Measurements from ENCODE around the gene RNU5B-1.

RNU5B-1 gene

GRCh38 chr15:65329288-65329983 lies 25.0 kb downstream of the RNU5B-1 start:
- no peak for DNase-seq

- no peak for DNase-seq
Observed at GRCh38 chr15:65329984-65330735, 25.7 kb downstream of the RNU5B-1 start.

- no peak for DNase-seq
Observed at GRCh38 chr15:65330934-65331645, 26.6 kb downstream of the RNU5B-1 start.

GRCh38 chr15:65331811-65332210 lies 27.3 kb downstream of the RNU5B-1 start:
- no peak for DNase-seq

GRCh38 chr15:65332391-65333147 lies 28.1 kb downstream of the RNU5B-1 start:
- DNase-seq, result no peak

GRCh38 chr15:65333148-65333820 lies 28.8 kb downstream of the RNU5B-1 start:
- DNase-seq, result no peak

- DNase-seq, result no peak
Observed at GRCh38 chr15:65333856-65334255, 29.4 kb downstream of the RNU5B-1 start.

GRCh38 chr15:65334586-65335231 lies 30.2 kb downstream of the RNU5B-1 start:
- DNase-seq, result no peak

- no peak for DNase-seq
Observed at GRCh38 chr15:65335278-65336055, 31.0 kb downstream of the RNU5B-1 start.

- no peak for DNase-seq
Observed at GRCh38 chr15:65336493-65337435, 32.3 kb downstream of the RNU5B-1 start.

- no peak for DNase-seq
Observed at GRCh38 chr15:65337436-65338070, 33.1 kb downstream of the RNU5B-1 start.

- DNase-seq, result no peak
Observed at GRCh38 chr15:65338366-65338765, 33.9 kb downstream of the RNU5B-1 start.

GRCh38 chr15:65338823-65339222 lies 34.3 kb downstream of the RNU5B-1 start:
- no peak for DNase-seq

GRCh38 chr15:65339416-65339815 lies 34.9 kb downstream of the RNU5B-1 start:
- DNase-seq, result no peak

GRCh38 chr15:65339920-65340319 lies 35.4 kb downstream of the RNU5B-1 start:
- DNase-seq, result no peak

GRCh38 chr15:65342493-65342892 lies 38.0 kb downstream of the RNU5B-1 start:
- no peak for DNase-seq

GRCh38 chr15:65343374-65343981 lies 39.0 kb downstream of the RNU5B-1 start:
- DNase-seq, result no peak

GRCh38 chr15:65344214-65344913 lies 39.9 kb downstream of the RNU5B-1 start:
- no peak for DNase-seq
